ENCODE data around the gene NUP50.

GRCh38 chr22:45218976-45219375 is 55.3 kb downstream of the NUP50 start:
- TF ChIP-seq, protein P1, sequence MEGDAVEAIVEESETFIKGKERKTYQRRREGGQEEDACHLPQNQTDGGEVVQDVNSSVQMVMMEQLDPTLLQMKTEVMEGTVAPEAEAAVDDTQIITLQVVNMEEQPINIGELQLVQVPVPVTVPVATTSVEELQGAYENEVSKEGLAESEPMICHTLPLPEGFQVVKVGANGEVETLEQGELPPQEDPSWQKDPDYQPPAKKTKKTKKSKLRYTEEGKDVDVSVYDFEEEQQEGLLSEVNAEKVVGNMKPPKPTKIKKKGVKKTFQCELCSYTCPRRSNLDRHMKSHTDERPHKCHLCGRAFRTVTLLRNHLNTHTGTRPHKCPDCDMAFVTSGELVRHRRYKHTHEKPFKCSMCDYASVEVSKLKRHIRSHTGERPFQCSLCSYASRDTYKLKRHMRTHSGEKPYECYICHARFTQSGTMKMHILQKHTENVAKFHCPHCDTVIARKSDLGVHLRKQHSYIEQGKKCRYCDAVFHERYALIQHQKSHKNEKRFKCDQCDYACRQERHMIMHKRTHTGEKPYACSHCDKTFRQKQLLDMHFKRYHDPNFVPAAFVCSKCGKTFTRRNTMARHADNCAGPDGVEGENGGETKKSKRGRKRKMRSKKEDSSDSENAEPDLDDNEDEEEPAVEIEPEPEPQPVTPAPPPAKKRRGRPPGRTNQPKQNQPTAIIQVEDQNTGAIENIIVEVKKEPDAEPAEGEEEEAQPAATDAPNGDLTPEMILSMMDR (IDR thresholded peaks at IDR 0.05): no peak
- TF ChIP-seq POLR2A (IDR thresholded peaks at IDR 0.05): no peak

Measured in right lobe of liver (tissue), 4 donors.